HepG2 (cell line): Measurements from ENCODE around the gene CES2.

Experiments
- PHB2 ChIP-seq: fragments of 450-650 bp; IDR thresholded peaks from 2 replicates; pipeline ENCODE4 v1.6.1; 2018; ENCODE audit not compliant: partially characterized antibody
- ZNF510 ChIP-seq: sonication (generic); formaldehyde crosslinking; IDR thresholded peaks from 2 replicates; pipeline ENCODE4 v1.4.0; 2020; ENCODE audit warnings: low read depth, mild to moderate bottlenecking, missing genetic modification reagents
- TF ChIP-seq, protein P1 (sequence below): sonication (generic); formaldehyde crosslinking; IDR thresholded peaks from 2 replicates; pipeline ENCODE4 v1.5.0; 2020; ENCODE audit warnings: missing genetic modification reagents, mild to moderate bottlenecking, borderline replicate concordance
- TF ChIP-seq, protein P2 (sequence below): sonication (generic); formaldehyde crosslinking; IDR thresholded peaks from 2 replicates; pipeline ENCODE4 v1.4.0; 2020; ENCODE audit warnings: missing genetic modification reagents

DNA sequence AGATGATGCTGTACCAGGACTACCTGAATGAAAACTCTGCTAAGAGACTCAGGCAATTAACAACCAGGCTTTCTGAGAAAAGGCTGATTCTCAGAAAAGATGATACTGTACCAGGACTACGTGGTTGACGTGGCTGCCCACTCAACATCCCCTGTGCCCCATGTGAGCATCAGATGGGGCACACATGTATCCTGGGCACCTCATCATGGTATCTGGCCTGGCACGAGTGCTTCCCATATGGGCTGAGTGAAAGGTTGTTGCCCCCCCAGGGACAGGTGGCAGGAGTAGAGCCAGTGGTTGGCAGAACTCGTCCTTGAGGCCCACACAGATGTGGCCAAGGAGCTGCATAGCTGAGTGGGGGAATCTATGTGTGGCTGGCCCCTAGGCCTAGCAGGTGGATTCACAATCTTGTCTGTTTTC, 49.6 kb downstream of the CES2 start:
- TF ChIP-seq, protein P1, sequence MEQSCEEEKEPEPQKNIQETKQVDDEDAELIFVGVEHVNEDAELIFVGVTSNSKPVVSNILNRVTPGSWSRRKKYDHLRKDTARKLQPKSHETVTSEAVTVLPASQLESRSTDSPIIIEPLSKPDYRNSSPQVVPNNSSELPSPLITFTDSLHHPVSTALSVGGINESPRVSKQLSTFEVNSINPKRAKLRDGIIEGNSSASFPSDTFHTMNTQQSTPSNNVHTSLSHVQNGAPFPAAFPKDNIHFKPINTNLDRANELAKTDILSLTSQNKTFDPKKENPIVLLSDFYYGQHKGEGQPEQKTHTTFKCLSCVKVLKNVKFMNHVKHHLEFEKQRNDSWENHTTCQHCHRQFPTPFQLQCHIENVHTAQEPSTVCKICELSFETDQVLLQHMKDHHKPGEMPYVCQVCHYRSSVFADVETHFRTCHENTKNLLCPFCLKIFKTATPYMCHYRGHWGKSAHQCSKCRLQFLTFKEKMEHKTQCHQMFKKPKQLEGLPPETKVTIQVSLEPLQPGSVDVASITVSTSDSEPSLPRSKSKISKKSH (CRISPR knock-in tag), result no peak
- no peak for TF ChIP-seq PHB2
- TF ChIP-seq ZNF510 (CRISPR knock-in tag), result no peak
- TF ChIP-seq, protein P2, sequence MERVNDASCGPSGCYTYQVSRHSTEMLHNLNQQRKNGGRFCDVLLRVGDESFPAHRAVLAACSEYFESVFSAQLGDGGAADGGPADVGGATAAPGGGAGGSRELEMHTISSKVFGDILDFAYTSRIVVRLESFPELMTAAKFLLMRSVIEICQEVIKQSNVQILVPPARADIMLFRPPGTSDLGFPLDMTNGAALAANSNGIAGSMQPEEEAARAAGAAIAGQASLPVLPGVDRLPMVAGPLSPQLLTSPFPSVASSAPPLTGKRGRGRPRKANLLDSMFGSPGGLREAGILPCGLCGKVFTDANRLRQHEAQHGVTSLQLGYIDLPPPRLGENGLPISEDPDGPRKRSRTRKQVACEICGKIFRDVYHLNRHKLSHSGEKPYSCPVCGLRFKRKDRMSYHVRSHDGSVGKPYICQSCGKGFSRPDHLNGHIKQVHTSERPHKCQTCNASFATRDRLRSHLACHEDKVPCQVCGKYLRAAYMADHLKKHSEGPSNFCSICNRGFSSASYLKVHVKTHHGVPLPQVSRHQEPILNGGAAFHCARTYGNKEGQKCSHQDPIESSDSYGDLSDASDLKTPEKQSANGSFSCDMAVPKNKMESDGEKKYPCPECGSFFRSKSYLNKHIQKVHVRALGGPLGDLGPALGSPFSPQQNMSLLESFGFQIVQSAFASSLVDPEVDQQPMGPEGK, result no peak
